ENCODE measurements around the gene BEST3.

- TF ChIP-seq CTCF (IDR thresholded peaks at IDR 0.05) (no peak), POLR2A (IDR thresholded peaks at IDR 0.05) (no peak)
Measured at GRCh38 chr12:69744109-69744508, 45.0 kb upstream of the BEST3 start.

Measured in testis (tissue), 2 donors.